Activated CD4-positive, alpha-beta T cell treated with anti-CD3 and anti-CD28 coated beads for 4 hours (primary cell): Measurements from ENCODE around the gene KDM1A.

ENCODE experiments used
- DNase-seq, 2 donors: peaks; one replicate each; pipeline ENCODE4 v3.0.0-alpha.2; 2020

The KDM1A gene

DNA sequence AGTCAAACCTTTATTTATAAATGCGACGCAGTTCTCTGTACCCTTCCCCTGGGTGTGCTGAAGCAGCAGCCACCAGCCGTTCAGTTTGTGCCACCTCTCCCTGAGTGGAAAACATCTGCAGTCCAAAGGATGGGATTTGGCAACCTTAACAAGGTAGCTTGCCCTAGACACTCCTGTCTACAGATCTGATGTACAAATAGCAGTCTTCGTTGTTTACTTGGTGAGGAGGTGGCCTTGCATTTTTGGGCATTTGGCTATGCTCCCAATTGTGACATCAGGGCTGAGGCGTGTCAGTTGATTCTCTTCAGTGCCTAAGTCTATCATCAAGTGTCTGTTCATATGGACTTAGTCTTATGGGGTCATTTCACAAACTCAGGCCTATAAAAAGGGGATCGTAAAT, 59.8 kb downstream of the KDM1A start:
- no peak for DNase-seq

DNA sequence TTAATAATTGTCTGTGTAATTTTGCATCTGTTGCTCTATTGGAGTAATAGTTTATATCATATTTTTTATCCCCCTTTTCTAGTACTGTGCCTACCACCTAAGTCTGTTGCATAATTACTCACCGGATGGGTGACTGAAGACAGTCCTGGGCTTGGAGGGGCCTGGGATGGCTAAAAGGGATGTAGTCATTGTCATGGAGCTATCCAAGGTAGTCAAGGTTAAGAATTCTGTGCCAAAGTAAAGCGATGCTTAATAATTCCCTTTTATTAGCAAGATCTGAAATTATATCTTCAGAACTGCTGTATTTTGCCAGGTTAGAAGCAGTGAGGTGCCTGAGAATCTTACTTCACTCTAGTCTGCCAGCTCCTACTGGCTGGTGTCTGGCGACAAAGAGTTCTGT, 61.6 kb downstream of the KDM1A start:
- DNase-seq, result no peak

DNA sequence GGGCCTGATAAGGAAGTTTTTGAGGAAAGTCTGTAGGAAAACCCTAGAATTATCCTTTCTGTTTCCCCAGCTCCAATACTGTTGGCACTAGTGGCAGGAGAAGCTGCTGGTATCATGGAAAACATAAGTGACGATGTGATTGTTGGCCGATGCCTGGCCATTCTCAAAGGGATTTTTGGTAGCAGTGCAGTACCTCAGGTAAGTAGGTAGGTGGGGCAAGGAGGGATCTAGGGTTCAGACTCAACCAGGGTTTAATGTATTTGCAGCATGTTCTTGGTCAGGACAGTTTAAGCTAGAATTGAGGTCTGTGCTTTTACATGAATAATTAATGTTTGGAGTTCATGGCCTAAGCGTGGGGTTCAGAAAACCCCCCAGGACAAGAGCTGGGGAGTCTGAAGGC, 62.1 kb downstream of the KDM1A start:
- DNase-seq, result no peak

DNA sequence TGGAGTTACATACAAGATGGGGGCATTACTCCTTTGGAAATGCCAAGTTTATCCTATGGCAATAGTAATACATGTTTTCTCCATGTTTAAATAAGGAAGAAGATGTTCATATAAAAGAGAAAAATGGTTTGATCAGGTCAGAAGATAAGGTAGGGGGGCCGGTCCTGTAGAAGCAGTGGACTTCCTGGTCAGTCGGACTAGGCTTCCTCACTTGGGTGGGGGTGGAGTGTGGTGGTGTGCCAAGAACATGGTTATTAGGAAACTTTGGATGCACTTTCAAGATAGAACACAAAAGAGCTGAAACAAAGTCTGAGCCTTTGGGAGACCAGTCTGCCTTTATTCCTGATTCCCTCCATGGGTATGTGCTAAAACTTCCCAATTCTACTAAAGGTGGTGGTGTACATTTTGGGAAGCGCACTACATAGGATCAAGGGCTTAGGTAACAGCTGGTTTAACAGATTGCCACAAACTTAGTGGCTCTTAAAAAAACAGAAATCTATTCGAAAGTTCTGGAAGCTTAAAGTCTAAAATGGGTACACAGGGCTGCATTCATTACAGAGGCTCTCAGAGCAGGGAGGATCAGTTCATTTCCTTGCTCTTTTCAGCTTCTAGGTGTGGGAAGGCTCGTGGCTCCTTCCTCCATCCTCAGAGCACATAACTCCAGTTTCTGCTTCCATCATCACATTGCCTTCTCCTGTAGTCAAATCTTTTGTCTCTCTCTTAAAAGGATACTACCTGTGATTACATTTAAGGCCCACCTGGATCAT, 64.6 kb downstream of the KDM1A start:
- DNase-seq, result no peak

DNA sequence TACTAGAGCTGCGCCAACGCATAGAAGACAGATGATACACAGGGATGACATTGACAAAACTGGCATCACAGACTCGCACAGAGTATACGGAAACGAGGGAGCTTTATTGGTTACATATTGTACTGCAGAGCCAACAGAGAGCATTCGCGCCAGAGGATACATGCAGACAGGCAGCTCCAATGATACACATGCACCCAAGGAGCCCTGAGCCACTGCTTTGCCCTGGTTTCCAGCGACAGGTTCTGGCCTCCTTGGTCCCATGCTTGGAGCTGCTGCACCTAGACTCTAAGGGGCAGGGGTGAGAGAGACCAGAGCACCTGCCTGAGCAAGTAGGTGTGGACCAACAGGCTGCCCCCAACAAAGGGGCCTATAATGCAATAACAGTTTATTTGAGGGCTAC, 65.6 kb downstream of the KDM1A start:
- no peak for DNase-seq

DNA sequence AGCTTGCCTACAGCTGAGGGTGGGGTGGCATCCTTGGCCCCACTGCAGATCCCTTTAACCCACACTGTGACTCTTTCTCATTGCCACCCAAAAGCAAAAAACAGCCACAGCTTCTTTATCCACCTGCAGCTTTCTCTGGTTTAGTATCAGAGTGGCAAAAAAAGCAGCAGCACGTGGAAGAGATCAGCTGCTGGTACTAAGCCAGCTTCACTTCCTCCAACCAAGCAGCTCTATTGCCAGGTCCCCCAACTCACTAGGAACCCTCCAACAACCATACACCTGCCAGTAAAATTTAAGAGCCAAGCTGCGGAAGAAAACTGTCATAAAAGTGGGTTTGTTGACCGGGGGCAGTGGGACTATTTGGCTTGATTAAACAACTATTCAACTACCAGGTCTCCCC, 66.4 kb downstream of the KDM1A start:
- DNase-seq, result no peak

DNA sequence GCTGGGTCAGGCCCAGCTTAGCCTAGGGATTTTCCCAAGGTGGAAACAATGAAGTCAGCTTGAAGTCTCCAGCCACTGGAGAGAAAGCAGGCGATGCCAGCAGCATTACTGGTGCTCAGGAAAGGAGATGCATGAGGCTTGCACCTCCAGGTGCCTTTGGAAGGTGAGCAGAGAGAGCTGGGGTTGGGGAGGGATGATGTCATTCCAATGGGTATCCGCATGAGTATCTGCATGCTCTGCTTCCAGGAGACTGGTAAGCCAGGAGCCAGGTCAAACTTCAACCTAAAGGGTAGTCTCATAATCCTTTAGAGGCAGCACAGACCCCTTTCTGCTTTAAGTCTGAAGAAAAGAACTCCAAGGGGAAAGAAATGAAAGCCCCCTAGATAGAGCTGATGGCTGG, 68.8 kb downstream of the KDM1A start:
- no peak for DNase-seq

DNA sequence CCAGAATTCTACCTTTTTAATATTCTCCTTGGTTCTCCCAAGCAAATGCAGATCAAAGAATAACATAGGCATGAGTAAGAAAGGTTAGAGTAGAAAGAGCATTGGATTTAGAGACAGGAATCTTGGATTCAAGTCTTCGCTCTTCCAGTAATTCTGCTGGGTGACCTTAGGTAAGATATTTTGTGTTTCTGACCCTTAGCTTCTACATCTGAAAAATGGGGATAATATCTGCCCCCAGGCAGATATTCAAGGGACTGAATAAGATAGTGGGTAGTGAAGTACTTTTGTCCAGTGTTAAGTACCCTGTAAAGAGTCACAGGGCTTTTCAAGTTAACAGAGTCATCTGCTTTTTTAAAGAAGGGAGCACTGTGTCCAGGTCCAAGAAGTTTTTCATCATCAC, 70.8 kb downstream of the KDM1A start:
- DNase-seq, result no peak

DNA sequence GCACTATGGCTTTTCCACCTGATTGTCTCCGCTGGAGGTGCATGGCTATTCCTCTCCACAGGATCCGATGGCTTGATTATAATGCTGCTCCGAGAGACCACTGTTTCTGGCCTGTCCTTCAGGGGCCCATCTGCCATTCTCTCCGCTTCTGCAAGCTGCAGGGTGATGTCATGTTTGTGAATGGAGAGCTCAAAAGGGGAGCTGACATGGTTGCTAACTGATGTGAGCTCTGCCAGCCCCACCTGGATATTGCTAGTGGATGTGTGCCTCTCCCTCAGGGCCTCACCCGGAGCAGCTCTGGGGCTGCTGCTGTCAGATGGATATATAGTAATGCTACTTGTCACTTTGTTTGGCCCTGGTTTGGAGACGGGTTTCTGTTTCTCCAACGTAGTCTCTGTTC, 72.3 kb downstream of the KDM1A start:
- DNase-seq, result no peak

DNA sequence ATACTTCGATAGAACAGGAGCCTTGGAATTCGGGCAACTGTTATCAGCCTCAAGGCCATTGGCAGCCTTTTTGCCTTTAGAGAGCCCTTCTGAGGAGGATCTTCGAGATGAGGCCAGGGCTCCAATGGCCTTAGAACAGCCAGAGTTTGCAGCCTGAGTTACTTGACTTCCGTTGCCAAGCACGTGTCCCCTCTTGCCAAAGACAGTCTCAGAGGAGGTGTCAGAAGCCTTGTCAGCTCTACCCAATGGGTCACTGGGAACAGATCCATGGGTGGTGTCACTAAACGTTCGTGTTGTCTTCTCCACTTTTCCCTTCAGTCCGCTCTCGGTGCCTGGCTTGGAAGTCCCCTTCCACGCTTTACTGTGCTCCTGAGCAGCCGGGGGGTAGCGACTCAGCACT, 73.2 kb downstream of the KDM1A start:
- no peak for DNase-seq

DNA sequence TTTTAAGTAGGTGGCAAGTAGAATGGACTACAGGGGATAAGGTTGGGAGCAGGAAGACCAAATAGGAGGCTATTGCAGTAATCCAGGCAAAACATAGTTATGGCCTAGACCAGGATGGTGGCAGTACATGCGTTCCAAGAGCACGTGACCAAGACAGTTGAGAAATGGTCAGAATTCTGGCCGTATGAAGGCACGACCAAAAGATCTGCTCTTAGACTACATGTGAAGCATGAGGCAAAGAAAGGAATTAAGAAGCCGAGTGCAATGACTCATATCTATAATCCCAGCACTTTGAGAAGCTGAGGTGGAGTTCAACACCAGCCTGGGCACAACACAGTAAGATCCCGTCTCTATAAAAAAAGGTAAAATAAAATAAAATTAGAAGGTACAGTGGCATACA, 78.0 kb downstream of the KDM1A start:
- DNase-seq, result no peak

DNA sequence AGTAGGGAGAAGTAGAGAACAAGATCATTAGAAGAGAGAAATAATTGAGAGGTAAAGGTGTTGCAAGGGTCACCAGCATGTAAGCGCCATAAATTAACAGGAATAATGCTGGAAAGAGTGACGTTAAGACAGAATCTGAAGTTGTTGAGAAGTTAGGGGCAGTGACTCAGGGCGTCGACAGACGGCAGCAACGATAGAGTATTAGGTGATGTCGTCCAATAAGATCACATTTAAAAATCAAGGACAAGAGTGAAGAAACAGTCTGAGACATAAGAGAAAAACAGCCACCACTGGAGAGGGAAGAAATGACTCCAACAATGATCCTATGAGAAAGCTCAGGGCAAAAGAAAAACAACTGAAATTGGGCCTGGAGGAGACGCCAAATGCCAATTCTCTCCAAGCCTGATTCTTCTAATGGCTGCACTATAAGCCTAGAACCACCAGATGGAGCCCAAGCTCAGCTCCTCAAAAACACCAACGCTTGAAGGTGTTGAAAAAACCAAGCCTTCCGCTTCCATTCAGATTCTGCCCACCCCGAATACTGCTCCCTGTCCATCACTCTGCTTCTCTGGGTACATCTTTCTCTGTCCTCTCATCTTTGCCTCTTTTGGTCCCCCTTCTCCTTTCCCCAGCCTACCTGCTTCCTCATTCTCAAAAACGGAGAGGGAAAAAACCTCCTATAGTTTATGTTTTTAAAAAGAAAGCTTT, 79.3 kb downstream of the KDM1A start:
- peak; percentile 48 to 68 for DNase-seq

DNA sequence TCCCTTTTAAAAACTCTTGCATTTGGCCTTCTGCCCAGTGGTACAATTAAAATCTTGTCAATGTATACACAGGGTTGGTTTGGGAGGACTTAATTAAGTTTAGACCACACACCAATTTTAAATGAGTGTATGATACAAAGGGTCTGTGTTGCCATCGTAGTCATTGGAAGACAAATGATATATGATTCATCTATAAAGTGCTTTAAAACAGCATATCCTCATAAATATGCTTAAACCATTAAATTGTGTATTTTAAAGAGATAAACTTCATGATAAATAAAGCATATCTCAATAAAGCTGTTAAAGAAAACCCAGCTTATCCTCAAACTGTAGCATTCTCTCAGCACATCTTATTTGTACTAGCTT, 79.9 kb downstream of the KDM1A start:
- DNase-seq, result no peak

DNA sequence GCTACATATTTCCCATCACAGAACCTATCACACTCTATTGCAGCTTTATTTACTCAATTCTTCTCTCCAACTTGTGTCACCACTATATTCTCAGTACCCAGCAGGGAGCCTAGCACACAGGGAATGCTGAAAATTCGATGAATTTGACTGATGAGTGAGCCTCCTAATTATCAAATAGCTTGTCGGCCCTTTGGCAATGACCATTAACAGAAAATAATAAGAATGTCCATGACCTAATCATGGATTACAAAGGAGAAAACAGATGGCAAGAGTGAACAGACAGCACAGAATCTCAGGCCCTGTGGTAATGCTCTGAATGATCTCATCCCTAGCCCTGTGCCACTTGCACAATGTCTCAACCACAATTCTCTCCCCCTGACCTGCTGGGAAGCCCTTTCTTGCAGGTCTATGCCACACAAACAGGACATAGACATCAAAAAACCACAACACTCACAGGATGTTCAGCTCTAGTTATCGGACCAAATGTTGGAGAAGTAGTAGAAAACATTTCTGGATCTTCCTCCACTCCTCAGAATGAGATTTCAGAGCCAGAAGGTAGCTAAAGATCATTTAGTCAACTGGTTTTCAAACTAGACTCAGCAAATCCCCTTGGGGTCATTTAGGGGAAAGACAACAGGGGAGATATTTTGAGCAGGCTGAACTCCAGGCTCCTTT, 80.9 kb downstream of the KDM1A start:
- peak; percentile 26 to 32 for DNase-seq

DNA sequence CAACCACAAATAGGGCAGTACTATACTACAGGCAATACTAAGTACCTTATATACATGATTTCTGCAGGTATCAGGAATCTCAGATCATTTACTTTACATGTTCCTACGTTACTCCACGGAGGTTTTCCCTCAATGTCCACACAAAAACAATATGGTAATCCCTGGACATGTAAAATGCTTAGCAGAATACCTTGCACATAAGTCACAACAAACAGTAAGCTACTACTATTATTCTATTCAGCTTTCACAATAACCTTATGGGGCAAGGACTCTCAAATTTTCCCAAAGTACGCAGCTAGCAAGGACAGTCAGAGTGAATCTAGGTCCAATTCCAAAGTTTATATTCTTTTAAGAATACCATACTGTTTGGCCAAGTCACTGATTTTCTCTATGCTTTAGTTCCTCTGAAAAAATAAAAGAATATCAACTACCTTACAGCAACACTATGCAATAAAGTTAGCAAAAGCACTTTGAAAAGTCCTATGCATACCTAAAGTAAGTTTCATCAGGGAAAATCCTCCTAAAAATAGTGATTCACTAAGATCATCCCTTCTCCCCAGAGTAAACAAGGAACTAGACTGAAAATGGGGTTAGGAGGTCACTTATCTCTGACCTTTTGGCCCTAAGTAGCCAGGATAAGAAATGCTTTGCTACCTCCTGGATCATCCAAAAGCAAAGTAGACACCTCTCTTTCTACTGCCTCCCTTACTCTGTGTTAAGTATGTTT, 82.0 kb downstream of the KDM1A start:
- no peak for DNase-seq

DNA sequence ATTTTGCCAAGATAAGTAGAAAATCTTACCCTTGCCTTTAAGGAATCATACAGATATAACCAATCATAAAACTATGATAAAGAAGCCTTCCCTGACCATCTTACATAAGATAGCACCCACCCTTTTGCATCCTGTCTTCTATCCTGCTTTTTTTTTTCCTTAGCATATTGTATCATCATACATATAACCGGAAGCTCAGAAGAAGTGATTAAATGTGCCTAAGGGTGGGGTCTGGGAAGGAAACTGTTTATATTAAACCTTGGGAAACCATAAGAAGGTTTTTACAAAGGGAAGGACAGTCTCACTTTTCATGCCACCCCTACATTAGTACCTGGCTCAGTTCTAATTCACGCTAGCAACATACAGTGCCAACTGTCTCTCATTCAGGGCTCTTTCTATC, 82.6 kb downstream of the KDM1A start:
- DNase-seq, result no peak

DNA sequence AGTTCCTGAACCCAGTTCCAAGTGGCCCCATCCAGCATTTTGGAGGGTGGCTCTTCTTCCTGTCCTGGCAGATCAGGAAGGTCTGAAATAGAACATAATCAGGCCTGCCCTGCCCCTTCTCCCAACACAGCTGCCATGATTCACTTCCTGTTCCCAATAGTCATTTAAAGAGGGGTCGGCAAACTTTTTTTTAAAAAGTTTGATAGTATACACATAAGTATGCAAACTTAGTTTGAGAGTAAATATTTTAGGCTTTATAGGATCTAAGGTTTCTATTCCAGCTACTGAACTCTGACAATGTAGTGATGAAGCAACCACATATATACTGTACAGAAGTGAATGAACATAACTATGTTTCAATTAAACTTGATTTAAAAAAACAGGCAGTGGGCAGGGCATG, 83.0 kb downstream of the KDM1A start:
- DNase-seq, result no peak

DNA sequence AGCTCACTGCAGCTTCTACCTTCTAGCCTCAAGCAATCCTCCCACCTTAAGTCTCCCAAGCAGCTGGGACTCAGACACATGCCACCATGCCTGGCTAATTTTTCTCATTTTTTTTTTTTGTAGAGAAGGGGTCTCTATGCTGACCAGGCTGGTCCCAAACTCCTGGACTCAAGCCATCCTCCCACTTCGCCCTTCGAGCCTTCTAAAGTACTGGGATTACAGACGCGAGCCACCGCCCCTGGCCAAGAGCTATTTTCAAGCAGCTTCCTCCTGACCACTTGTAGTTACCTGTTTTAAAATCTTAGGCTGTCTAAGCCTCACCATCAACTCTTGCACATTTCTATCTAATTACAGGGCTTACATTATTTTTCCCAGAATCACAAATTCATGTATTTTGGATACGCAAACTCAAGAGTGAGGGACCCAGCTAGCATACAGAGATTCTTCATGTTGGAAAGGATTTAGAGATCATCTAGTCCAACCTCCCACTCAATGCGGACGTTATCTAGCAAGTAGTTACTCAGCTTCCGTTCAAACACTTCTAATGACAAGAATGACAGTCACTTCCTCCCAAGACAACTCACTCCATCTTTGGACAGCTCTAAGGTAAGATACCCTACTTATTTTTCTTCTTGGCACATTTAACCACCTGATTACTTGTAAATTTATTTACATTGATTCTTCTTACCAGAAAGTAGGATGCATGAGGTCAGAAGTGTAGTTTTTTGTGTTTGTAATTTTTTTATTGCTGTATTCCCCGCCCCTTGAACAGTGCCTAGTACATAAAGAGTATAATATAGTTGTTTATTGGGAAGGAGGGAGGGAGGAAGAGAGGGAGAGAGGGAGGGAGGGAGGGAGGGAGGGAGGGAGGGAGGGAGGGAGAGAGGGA, 84.0 kb downstream of the KDM1A start:
- peak; percentile 50 to 53 for DNase-seq

DNA sequence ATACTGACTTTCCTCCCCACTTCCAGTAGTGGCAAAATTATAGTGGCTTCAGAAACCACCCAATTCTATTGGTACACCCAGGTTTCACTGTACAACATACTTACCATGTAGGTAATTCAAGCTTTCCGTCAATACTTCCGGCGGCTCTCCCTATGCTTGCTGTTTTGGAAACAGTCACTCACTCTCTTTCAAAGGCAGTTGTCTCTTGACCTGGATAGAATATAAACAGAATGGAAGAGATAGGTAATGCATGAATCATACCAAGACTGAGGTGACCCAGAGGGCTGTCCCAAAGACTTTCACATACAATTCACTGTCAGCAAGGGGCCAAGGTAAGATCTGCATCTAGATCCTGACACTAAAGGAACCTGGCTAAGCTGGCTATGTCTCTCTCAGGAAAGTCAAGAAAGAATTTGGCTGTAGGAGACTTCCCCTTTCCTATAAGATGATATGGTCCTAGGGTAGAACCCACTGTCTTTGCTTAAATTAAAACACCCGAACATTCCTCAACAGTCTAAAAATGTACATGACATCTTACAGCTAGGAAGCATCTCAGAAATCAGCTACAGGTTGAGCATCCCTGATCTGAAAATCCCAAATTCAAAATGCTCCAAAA, 89.8 kb downstream of the KDM1A start:
- DNase-seq, result peak; percentile 22 to 33

DNA sequence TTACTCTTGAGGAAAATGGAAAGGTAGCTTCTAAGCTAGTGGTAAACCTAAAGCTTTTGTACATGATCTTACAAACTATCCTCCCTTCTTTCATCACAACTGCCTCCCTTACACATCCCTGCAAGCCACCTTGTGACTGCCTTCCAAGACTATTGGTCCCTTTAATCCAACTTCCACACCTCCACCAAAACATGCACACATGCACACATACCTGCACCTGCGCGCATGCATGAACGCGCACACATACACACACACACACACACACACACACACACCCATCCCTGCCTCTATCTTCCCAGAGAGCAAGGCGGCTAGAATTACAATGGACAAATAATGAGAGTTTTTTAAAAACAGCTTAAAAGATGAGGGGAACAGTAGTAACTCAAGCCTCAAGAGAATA, 91.1 kb downstream of the KDM1A start:
- no peak for DNase-seq

DNA sequence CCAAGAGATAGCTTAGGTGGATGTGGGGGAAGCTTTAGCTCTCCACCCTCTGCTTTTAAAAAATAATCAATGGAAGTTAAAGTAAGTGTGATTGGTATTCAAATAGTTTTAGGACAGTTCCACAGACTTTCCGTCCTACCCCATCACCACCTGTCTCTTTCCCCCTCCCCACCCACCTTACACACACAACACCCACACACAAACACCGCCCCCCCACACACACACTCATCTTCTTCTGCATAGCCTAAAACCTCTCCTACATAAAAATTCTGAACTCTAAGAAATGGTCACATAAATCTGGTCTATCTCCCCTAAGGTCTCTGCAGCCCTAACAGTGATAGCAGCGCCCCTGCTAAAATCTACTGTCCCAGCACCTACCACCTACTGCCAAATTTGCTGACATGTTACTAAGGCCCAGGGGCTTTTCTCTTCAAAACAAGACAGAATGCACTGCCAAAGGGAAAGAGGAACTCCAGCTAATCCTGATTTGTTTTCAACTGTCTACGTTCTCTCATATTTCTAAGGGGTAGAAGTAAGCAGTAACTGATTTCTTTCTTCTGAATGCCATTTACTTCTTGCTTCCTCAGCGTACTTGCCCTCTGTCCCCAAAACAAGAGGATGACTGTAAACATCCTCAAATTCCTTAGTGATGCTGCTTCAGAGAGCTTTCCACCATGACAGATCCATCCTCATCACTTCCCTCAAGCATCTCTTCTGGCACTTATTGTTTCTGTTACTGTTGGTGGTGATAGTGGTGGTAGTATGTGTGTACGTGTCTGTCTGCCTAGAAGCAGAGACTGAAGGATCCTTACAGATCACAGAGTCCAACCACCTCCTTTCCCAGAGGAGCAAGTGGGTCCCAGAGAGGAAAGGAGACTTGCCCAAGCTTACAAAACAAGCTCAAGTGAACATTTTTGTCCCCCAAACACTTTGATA, 92.6 kb downstream of the KDM1A start:
- DNase-seq, result peak; percentile 35 to 40
